Subcutaneous abdominal adipose tissue (tissue), 5 donors: ENCODE data around the gene TTLL11.

Experiments
- H3K27ac ChIP-seq: one replicate; pipeline ENCODE4 v1.7.0; 2013; ENCODE audit warnings: low read depth, mild to moderate bottlenecking, inconsistent platforms, low read length, moderate library complexity
- H3K27me3 ChIP-seq, 5 donors: one replicate each; pipeline ENCODE4 v1.7.0; 2013; ENCODE audit warnings: low read length in 5 of 5, inconsistent platforms in 1 of 5; ENCODE audit not compliant: control insufficient read depth in 5 of 5, insufficient read depth in 4 of 5
- H3K36me3 ChIP-seq, 5 donors: one replicate each; pipeline ENCODE4 v1.7.0; 2013; ENCODE audit warnings: low read length in 5 of 5; ENCODE audit not compliant: control insufficient read depth in 5 of 5, insufficient read depth in 5 of 5
- H3K4me1 ChIP-seq, 5 donors: one replicate each; pipeline ENCODE4 v1.7.0; 2013; ENCODE audit warnings: low read length in 5 of 5, mild to moderate bottlenecking in 3 of 5, moderate library complexity in 1 of 5; ENCODE audit not compliant: control insufficient read depth in 5 of 5, insufficient read depth in 5 of 5
- H3K4me3 ChIP-seq, 5 donors: one replicate each; pipeline ENCODE4 v1.7.0; 2013; ENCODE audit warnings: low read length in 5 of 5, low read depth in 1 of 5
- H3K9ac ChIP-seq, 5 donors: one replicate each; pipeline ENCODE4 v1.7.0; 2013; ENCODE audit warnings: low read length in 5 of 5, mild to moderate bottlenecking in 4 of 5, moderate library complexity in 3 of 5
- H3K9me3 ChIP-seq, 5 donors: one replicate each; pipeline ENCODE4 v1.7.0; 2013; ENCODE audit warnings: low read length in 5 of 5; ENCODE audit not compliant: control insufficient read depth in 5 of 5
- donor health status: healthy.
- donor health status: healthy.
- donor health status: healthy.
- donor health status: healthy.
- donor health status: healthy.

TTLL11 gene

DNA sequence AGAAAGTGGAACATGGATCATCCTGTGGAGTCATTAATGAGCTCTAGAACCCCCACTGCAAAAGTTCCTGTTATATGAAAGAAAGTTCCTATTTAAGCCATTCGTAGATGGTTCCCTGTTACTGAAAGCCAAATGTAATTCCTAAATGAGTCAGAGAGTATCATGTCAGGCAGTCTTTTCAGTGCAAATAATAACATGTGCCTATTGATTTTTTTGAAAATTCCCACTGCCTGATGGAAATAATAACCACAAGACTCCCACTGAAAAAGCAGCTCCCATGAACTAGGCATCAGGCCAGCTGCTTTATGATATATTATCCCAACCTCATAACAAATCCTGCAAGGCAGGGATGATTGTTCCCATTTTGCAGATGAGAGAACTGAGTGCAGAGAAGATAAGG, 224.5 kb downstream of the TTLL11 start:
- Histone ChIP-seq H3K9ac (no peak overlapping the region), H3K36me3 (peaks cover 0 to 5% (median 3%) of the 10 kb centered on the region in 5 donors), H3K27me3 (no peaks in the 10 kb centered on the region), H3K9me3 (no peaks in the 10 kb centered on the region), H3K4me3 (no peak overlapping the region), H3K27ac (no peak overlapping the region), H3K4me1 (peaks cover 0 to 5% (median 0%) of the 10 kb centered on the region in 5 donors)

DNA sequence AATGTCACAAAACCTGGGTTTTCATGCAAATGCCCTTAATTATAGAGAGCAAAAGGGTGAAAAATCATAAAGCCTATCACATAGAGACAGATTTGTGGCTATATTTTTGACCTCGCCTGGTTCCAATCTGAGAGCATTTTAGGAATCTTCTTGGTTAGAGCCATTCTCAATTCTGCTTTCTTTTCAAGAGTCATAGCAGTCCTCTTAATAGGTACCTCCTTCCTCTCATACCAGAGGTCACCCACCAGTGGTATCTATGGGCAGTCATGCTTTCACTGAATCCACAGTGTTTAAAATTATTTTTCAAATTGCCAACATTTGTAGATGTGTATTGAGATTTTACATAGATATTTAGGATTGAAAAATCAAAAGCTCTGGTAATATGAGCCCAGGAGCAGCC, 226.2 kb downstream of the TTLL11 start:
- Histone ChIP-seq H3K9me3 (no peaks in the 10 kb centered on the region), H3K36me3 (peaks cover 0 to 5% (median 3%) of the 10 kb centered on the region in 5 donors), H3K27ac (no peak overlapping the region), H3K27me3 (no peaks in the 10 kb centered on the region), H3K4me1 (peaks cover 0 to 5% (median 0%) of the 10 kb centered on the region in 5 donors), H3K4me3 (no peak overlapping the region), H3K9ac (no peak overlapping the region)

DNA sequence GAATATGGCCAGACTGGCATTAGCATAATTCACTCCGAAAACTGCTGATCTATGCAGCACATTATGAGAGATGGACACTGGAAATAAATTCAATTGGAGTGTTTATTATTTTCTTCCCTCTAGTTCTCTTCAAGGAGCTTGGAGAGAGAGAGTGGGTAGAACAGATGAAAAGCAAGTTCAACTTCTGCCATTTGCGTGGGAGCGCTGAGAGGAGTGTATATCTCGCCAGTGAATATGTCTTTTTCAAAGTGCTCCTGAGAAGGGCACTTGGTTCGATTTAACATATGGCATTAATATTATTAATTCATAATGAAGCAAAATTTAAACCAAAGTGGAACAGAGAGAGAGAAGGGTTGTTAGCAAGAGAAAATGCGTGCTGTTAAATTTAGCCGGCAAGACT, 227.2 kb downstream of the TTLL11 start:
- Histone ChIP-seq H3K9me3 (no peaks in the 10 kb centered on the region), H3K36me3 (peaks cover 0 to 5% (median 3%) of the 10 kb centered on the region in 5 donors), H3K9ac (no peak overlapping the region), H3K27ac (no peak overlapping the region), H3K27me3 (no peaks in the 10 kb centered on the region), H3K4me3 (no peak overlapping the region), H3K4me1 (peaks cover 0 to 7% (median 6%) of the 10 kb centered on the region in 5 donors)

DNA sequence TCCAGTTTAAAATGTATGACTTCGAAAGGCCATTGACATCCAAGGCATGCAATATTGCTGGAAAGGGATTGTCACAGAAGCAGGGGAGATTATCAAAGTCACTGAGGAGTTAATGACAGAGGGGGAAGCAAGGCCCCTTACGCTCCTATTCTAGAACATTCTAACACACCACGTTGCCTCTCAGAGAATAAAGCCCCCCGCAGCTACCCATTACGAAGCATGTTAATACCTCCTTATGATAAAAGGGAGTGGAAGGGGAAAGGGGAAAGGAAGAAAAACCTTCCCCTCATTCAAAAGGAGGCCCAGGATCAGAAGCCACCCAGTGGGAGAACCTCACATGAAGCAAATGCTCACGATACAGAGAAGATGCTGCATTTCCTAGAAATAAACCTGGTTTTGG, 228.0 kb downstream of the TTLL11 start:
- no peaks in the 10 kb centered on the region for H3K27me3 ChIP-seq
- no peak overlapping the region for H3K27ac ChIP-seq
- H3K9ac ChIP-seq: no peak overlapping the region
- no peak overlapping the region for H3K4me3 ChIP-seq
- no peaks in the 10 kb centered on the region for H3K9me3 ChIP-seq
- peaks cover 0 to 14% (median 12%) of the 10 kb centered on the region in 5 donors for H3K4me1 ChIP-seq
- H3K36me3 ChIP-seq: peaks cover 0 to 3% (median under 1%) of the 10 kb centered on the region in 5 donors

DNA sequence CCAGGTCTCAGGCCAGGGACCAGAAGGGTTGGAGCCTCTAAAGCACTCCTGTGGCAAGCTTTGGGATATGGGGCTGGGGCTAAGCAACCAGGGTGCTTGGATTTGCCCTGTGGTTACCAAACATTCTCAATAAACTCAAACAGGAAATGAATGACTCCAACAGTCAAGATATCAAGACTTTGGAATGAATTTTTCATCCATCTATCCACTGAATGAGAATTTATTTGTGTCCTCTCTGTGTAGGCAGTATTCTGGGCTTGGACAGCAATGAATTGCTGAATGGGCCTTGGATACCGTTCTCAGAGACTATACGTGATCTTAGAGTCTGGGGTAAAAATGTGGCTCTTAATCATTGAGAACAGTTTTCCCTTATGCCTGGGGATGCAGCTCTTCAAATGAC, 229.2 kb downstream of the TTLL11 start:
- Histone ChIP-seq H3K27ac (no peak overlapping the region), H3K27me3 (no peaks in the 10 kb centered on the region), H3K9me3 (no peaks in the 10 kb centered on the region), H3K4me3 (no peak overlapping the region), H3K9ac (no peak overlapping the region), H3K4me1 (peaks cover 0 to 14% (median 12%) of the 10 kb centered on the region in 5 donors), H3K36me3 (peaks cover 0 to 3% (median 0%) of the 10 kb centered on the region in 5 donors)

DNA sequence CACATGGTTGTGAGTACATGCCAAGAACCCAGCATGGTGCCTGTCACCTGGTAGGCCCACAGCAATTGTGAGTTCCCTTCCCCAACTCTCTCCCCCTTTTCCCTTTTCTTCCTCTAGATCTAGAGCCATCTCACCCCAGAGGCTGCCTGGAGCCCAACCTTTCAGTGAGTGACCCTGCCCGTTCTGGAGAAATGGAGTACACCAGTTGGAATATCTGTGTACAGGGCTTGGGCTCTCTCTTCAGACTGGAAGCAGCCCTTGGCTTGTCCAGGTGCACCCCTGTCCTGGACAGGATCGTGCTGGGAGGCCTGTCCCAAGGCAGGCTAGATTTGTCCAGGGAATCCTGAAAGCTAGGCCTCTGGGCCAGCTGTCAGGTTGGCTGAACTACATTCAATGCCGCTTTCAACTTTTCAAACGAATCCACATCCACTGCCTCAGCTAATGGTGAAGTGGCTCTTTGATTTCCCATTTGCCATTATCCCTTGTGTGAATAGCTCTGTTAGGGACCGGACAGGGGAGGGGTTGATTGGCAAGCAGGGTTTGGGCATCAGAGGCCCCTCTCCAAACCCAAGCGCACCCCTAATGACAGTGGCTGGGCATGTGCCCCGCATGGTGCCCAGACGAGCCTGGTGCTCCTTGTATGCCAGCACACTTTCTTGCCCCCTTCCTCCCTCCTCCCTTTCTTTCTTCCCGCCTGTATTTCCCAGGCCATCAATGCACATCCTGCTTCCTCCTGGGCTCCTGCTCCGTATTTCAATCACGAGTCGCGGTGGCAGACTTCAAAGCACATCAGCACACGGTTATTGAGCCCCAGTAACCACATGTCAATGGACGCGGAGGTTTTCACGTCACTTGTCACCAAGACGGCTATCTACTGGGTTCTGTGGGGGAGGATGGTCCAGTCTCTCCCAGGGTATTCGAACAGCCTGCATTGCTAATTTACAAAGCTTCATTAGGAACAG, 230.5 kb downstream of the TTLL11 start:
- Histone ChIP-seq H3K9me3 (no peaks in the 10 kb centered on the region), H3K27me3 (no peaks in the 10 kb centered on the region), H3K27ac (no peak overlapping the region), H3K36me3 (no peaks in the 10 kb centered on the region), H3K4me3 (no peak overlapping the region), H3K4me1 (peaks cover 0 to 14% (median 12%) of the 10 kb centered on the region in 5 donors), H3K9ac (no peak overlapping the region)

DNA sequence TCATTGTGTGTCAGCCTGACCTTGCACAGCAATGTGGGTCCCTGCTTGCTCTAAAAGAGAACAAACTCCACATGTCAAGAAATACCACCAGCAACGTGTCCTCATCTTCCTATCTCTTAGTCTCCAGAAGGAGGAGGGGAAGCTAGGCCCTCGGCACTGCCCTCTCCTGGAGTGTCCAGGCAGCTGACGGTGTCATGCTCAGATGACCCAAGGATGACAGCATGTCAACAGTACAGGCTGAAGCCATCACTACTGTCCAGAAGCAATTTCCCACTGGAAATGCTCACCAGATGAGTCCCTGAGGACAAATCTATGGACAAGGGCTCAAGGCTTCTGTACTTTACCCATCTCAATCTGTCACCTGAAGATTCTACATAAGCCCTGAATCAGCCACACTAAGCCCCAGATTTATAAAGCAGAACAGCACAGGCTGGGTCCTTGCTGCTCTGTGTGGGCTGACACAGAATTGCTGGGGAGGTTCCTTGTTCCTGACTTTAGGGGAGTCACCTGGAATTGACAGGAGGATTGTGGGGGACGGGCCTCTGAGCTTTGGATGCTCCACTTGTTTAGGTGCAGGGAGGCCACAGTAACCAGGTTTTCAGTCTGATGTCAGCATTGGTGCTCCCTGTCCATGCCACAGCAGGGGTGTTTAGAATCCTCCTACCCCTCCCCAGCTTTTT, 231.5 kb downstream of the TTLL11 start:
- Histone ChIP-seq H3K9me3 (no peaks in the 10 kb centered on the region), H3K4me3 (no peak overlapping the region), H3K27ac (no peak overlapping the region), H3K27me3 (no peaks in the 10 kb centered on the region), H3K36me3 (no peaks in the 10 kb centered on the region), H3K4me1 (peaks cover 0 to 14% (median 12%) of the 10 kb centered on the region in 5 donors), H3K9ac (no peak overlapping the region)

DNA sequence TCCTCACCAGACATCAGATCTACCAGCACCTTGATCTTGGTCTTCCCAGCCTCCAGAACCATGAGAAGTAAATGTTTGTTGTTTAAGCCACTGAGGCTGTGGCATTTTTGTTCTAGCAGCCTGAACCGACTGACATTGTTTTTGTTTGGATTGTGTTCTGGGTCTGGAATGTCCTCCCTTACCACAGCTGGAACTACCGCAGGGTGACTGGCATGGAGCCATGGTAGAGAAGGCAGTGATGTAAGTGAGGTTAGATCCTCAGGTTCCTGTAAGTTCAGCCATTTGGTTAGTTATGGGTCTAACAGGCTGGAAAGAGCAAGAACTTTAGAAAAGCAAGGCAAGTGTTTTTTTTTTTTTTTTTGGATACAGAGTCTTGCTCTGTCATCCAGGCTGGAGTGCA, 232.4 kb downstream of the TTLL11 start:
- Histone ChIP-seq H3K9ac (no peak overlapping the region), H3K27ac (no peak overlapping the region), H3K27me3 (no peaks in the 10 kb centered on the region), H3K9me3 (no peaks in the 10 kb centered on the region), H3K36me3 (no peaks in the 10 kb centered on the region), H3K4me3 (no peak overlapping the region), H3K4me1 (peaks cover 0 to 14% (median 12%) of the 10 kb centered on the region in 5 donors)

DNA sequence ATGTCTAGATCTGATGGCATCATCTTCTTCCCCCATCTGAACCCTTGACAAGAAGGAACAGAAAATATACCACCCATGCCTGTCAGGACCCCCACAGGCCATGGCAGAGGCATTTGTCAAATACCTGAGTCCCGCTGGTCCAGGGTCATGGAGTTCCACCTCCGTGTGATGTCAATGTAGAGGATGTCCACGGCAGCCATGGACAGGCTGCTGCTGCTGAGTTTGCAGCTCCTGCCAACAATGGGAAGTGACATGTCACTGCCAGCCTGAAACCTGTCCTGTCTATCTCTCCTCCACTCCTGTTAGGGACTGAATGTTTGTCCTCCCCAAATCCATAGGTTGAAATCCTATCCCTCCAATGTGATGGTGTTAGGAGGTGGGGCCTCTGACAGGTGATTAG, 232.9 kb downstream of the TTLL11 start:
- no peak overlapping the region for H3K9ac ChIP-seq
- H3K27me3 ChIP-seq: no peaks in the 10 kb centered on the region
- no peak overlapping the region for H3K4me3 ChIP-seq
- no peaks in the 10 kb centered on the region for H3K36me3 ChIP-seq
- peaks cover 0 to 14% (median 12%) of the 10 kb centered on the region in 5 donors for H3K4me1 ChIP-seq
- no peak overlapping the region for H3K27ac ChIP-seq
- H3K9me3 ChIP-seq: no peaks in the 10 kb centered on the region

DNA sequence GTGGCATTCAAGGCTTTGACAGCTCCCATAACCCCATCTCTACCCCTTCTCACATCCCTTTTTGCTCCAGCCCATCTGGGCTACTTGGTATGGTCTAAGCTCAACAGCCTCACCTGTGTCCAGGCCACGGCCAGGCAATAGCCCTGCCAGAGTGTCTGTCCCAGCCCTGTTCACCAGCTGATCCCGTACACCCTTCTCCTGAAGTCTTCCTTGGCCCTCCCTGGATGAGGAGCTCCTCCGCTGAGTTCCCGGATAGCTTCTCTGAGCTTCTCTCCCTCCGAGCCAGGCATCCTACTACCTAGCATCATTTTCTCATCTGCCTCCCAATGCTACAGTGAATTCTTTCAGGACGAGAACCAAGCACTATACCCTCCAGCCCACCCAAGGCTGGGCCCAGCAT, 233.5 kb downstream of the TTLL11 start:
- H3K27ac ChIP-seq: no peak overlapping the region
- no peaks in the 10 kb centered on the region for H3K27me3 ChIP-seq
- H3K9me3 ChIP-seq: no peaks in the 10 kb centered on the region
- peaks cover 0 to 14% (median 12%) of the 10 kb centered on the region in 5 donors for H3K4me1 ChIP-seq
- no peaks in the 10 kb centered on the region for H3K36me3 ChIP-seq
- H3K4me3 ChIP-seq: no peak overlapping the region
- H3K9ac ChIP-seq: no peak overlapping the region
